NCI-H524 (cell line): ENCODE results near the gene INO80.

Source experiments
- DNase-seq, 2 experiments: peaks; one replicate each; lab custom pipeline; 2025; lab: John Stamatoyannopoulos, UW

INO80 gene

GRCh38 chr15:40929660-40930429 is 186.2 kb downstream of the INO80 start:
- DNase-seq = peak; percentile 36 to 59
